Endothelial cell of umbilical vein (primary cell): ENCODE measurements around the gene PLCD4.

Experiments
- EZH2 ChIP-seq: IDR thresholded peaks from 2 replicates; pipeline ENCODE4 v1.6.1; 2012; ENCODE audit warnings: borderline replicate concordance, low read depth, mild to moderate bottlenecking, moderate library complexity, low read length, inconsistent platforms; ENCODE audit not compliant: severe bottlenecking
- TF ChIP-seq, protein P1 (sequence below), 2 donors: IDR thresholded peaks; 1 replicate in 1 of 2; 2 replicates in 1 of 2; pipeline ENCODE4 v1.5.1; 2011; ENCODE audit warnings: low read length in 2 of 2, mild to moderate bottlenecking in 2 of 2, moderate library complexity in 2 of 2, control low read depth in 1 of 2, inconsistent platforms in 1 of 2, low read depth in 1 of 2; ENCODE audit not compliant: insufficient read depth in 1 of 2; ENCODE audit errors: extremely low read depth in 1 of 2

DNA sequence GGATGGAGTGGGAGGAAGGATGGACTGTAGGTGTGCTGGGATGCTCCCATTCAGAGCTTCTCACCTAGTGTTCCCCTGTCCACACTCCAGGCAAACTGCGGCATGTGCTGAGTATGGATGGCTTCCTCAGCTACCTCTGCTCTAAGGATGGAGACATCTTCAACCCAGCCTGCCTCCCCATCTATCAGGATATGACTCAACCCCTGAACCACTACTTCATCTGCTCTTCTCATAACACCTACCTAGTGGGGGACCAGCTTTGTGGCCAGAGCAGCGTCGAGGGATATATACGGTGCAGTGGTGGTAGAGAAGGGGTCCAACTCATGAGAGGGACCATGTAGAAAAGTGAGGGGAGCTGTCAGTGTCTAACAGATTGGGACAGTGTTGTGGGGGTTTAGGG, 20.2 kb downstream of the PLCD4 start:
- TF ChIP-seq, protein P1, sequence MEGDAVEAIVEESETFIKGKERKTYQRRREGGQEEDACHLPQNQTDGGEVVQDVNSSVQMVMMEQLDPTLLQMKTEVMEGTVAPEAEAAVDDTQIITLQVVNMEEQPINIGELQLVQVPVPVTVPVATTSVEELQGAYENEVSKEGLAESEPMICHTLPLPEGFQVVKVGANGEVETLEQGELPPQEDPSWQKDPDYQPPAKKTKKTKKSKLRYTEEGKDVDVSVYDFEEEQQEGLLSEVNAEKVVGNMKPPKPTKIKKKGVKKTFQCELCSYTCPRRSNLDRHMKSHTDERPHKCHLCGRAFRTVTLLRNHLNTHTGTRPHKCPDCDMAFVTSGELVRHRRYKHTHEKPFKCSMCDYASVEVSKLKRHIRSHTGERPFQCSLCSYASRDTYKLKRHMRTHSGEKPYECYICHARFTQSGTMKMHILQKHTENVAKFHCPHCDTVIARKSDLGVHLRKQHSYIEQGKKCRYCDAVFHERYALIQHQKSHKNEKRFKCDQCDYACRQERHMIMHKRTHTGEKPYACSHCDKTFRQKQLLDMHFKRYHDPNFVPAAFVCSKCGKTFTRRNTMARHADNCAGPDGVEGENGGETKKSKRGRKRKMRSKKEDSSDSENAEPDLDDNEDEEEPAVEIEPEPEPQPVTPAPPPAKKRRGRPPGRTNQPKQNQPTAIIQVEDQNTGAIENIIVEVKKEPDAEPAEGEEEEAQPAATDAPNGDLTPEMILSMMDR (IDR thresholded peaks at IDR 0.05; ENCODE audit: extremely low read depth in 1 of 2, insufficient read depth in 1 of 2, low read depth in 1 of 2, low read length in 2 of 2), result no peak
- no peak for TF ChIP-seq EZH2
